Measurements from ENCODE around the gene CAMTA1.

- TF ChIP-seq ZNF558 (tag by site-specific recombination; IDR thresholded peaks at IDR 0.05): no peak
- no peak for TF ChIP-seq ATF2 (tag by site-specific recombination; IDR thresholded peaks at IDR 0.05; ENCODE audit: low read depth)
- TF ChIP-seq ZNF514 (tag by site-specific recombination; IDR thresholded peaks at IDR 0.05): no peak
- no peak for TF ChIP-seq CTCF (tag by site-specific recombination; IDR thresholded peaks at IDR 0.05)
- TF ChIP-seq ZNF133 (tag by site-specific recombination; IDR thresholded peaks at IDR 0.05): no peak
- no peak for TF ChIP-seq KLF16 (tag by site-specific recombination; IDR thresholded peaks at IDR 0.05)
Measured at GRCh38 chr1:6924891-6925290, 139.6 kb downstream of the CAMTA1 start.

Data from HEK293 (cell line).